Cardiac septum (tissue), 1 donor: Measurements from ENCODE around the gene PXDC1. TPM values are rescaled to one million over a fixed set of nuclear protein-coding genes. Genes with fewer than 3 reads are reported as not detected.
"Not testable (repeated sequence)": the region's sequence is repeated elsewhere in the genome, so short reads cannot be mapped to it uniquely, and the experiment has no call there.

Experiments used
- DNase-seq: peaks from one replicate; pipeline ENCODE4 v3.0.0-alpha.2; 2020; ENCODE audit warnings: low spot score
- intact Hi-C: fragments of 100-400 bp; cut with DNase I; formaldehyde crosslinking; loops from one replicate; pipeline ENCODE4 v1.14.0; 2022
- total RNA-seq: library from RNA; stranded (reverse); fragmentation: NEBNext Ultra II Directional; extraction: Animal tissue kit (Norgen Biotek cat#: 25700); gene quantifications from one replicate; pipeline ENCODE4 v1.2.1, GENCODE V29; 2021
- donor health status: DM: no; HTN: no; CAD: no.

PXDC1 gene
- total RNA-seq, 1 donor from 2014 or later = 31.7 TPM

DNA sequence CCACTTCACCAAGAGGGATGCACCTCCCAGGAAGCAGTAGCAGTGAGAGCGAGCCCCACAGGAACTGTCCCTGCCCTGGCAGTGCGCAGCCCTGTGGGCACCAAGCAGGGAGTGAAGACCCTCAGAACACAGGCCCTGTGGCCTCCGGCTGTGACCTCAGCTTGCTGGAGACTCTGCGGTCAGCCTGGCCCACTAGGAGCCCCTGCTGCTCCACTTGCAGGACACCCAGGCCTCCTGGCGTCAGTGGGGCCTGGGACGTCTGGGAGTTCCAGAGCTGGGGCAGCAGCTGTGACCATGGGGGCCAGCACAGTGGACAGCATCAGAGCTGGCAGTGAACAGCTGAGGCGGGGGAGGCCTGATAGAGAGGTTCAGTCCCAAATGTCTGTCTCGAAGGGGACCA, 28.3 kb downstream of the PXDC1 start:
- intact Hi-C loops = no loop called here
- no peak for DNase-seq

DNA sequence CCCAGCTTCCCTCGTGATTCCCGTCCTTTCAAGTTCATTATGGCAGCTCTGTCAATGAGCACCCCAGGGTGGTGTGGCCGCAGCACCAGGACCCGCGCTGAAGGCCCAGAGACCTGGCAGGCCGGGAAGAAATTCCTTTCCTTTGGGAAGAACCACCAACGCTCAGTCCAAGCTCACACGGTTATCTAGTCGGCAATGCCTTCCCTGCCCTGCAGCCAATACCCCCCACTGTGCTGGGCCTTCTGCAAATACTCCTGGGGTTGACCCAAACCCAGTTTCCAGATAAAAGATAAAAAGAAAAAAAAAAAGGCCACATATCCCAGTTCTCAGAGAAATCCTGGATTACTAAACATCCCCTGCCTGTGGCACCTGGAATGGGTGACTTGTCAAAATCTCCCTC, 28.7 kb downstream of the PXDC1 start:
- DNase-seq = no peak
- intact Hi-C loops = no loop called here

DNA sequence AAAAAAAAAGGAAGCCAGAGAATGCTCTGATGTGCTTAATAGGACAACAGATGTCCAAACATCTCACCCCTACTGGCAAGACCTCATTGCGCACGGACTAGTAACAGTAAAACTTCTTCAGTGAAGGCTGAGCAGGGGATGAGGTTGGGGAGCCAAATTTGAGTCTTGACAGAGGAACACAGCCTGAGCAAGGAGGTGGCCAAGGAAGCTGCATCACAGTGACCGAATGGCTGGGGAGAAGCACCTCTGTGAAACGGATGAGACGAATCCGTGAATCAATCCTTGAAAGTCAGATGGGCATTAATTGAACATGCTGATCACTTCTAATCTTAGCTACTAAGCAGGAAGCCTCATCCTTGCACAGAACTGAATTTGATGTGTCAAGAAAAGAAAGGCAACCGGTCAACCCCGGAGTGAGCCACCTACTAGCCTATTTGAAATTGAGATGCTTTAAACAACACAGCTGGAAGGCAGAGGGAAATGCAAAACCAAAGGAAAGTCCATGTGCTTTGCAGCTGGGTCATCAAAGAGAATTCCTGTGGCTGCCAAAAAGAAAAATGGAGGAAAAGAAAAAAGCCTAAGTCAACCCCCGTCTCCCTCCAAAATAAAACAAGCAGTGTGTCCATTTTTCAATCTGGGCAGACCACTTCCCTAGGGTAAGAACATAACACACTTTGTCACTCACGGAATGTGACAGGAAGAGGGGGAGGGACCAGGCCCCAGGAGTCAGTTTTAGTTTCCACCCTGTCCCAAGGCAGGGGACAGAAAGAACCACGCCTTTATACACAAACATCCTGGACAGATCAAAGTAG, 29.5 kb downstream of the PXDC1 start:
- DNase-seq = no peak
- intact Hi-C loops = no loop called here

DNA sequence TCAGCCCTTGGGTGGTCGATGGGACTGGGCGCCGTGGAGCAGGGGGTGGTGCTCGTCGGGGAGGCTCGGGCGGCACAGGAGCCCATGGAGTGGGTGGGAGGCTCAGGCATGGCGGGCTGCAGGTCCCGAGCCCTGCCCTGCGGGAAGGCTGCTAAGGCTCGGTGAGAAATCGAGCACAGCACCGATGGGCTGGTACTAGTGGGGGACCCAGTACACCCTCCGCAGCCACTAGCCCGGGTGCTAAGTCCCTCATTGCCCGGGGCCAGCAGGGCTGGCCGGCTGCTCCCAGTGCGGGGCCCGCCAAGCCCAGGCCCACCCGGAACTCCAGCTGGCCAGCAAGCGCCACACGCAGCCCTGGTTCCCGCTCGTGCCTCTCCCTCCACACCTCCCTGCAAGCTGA, 30.7 kb downstream of the PXDC1 start:
- intact Hi-C loops = not testable (repeated sequence)
- peak; percentile 63 for DNase-seq

DNA sequence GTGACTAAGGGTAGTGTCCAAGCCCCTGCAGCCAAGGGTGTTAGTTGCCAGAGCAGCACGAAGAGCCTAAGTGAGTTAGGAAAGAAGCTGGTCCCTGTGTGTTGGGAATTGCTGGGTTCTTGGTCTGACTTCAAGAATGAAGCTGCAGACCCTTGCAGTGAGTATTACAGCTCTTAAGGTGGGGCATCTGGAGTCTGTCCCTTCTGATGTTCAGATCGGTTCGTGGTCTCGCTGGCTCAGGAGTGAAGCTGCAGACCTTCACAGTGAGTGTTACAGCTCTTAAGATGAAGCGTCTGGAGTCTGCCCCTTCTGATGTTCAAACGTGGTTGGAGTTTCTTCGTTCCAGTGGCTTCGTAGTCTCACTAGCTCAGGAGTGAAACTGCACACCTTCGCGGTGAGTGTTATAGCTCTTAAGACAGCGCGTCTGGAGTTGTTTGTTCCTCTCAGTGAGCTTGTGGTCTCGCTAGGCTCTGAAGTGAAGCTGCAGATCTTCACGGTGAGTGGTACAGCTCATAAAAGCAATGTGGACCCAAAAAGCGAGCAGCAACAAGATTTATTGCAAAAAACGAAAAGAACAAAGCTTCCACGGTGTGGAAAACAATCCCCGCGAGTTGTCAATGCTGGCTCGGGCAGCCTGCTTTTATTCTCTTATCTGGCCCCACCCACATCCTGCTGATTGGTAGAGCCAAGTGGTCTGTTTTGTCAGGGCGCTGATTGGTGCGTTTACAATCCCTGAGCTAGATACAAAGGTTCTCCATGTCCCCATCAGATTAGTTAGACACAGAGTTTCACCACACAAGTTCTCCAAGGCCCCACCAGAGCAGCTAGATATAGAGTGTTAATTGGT, 31.8 kb downstream of the PXDC1 start:
- intact Hi-C loops = no loop called here
- DNase-seq = no peak

DNA sequence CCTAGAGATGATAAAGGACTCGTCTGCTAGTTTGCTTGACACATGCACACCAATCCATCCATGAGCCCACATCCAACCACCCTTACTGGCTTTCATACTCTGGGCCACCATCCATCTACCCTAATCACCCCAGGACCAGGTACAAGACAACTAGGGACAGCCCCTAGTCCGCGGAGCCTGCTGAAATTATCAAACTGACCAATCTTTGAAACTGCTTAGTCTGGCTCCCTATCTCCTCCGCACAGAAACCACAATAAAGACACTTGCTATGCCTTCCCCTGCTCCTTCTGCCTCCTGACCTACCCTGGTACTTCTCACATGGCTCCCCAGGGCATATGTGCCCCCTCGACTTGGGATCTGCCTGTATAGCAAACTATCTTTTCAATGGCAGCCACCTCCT, 33.1 kb downstream of the PXDC1 start:
- intact Hi-C loops = no loop called here
- DNase-seq = no peak

DNA sequence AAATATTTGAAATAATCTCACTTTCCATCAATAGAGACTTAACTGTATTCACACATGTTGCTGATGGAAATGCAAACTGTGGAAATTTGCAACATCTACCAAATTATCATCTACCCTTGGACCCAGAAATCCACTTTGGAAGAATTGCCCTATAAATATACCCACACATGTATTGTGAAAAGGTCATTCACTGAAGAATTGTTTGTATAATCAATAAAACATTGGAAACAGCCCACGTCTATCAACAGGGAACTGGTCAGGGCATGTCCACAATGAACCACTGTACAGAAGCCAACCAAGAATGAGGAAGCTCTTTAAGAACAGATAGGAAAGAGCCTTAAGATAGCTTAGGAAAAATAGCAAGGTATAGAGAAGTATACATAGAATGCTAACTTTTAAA, 36.2 kb downstream of the PXDC1 start:
- intact Hi-C loops = no loop called here
- no peak for DNase-seq

DNA sequence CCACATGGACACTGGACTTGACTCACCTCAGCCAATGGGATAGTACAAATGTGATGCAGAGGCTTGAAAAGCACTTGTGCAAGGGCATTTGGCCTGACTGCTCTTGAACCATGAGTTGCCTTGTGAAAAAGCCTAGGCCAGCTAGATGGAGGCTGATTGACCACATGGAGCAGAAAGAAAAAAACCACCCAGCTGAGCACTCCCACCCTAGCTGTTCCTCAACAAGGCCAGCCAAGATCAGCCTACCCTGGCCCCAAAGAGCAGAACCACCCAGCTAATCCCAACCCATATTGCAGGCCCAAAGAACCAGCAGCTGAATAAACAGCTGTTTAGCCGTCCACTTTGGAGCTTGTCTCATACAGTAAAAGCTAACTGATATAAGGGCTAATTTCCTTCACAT, 36.7 kb downstream of the PXDC1 start:
- DNase-seq = no peak
- intact Hi-C loops = no loop called here

DNA sequence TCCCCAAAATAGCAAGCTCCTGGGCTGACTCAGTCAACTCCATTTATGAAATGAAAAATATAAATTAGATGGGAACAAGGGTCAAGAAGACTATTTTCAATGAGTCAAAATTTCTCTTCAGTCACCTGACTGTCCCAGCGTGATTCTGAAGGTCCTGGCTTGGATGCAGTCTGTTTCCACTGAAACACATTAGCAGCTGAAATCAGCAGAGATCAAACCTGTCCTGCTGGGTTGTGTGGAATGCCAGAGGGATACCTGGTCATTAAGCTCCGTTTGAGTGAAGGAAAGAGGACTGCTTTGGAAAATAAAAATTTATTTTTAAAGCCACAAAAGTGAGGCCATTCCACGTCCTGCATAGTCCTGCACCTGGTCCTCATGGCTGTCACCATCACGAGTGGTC, 37.4 kb downstream of the PXDC1 start:
- DNase-seq = no peak
- intact Hi-C loops = no loop called here

DNA sequence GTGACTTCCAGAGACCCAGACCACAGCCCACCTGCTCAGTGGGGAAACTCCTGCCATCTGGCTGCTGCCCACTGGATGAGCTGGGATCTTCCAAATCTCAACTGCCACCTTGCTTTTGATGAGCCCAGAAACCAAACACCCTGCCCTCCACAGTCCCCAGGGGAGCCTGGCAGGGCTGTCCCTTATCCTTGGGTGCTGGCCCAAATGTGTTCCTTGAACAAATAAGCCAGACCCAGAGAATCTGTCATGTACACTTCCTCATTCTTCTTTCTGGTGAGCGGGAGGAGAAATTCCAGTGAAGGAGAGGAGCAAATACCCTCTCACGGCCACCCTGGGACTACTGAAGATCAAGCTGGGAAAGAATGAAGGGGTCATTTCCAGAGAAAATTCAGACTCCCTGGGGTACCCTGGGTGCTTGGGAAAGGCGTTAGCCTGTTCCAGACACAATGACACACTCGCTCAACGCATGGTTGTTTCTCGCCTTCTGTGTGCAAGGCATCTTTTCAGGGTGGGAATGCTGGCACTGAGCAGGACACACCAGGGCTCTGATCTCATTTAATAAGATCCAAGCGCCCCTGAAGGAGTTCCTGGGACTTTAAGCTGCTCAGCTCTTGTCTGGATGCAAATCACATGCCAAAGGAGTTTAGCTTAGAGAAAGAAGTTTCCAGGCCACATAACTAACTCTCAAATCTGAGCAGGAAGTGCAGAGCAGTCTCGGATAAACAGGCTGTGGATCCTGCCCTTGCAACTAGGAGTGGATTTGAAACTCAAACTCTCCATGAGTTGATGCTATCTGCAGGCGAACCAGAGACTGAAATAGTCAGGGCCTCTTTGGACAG, 38.5 kb downstream of the PXDC1 start:
- no peak for DNase-seq
- intact Hi-C loops = no loop called here

DNA sequence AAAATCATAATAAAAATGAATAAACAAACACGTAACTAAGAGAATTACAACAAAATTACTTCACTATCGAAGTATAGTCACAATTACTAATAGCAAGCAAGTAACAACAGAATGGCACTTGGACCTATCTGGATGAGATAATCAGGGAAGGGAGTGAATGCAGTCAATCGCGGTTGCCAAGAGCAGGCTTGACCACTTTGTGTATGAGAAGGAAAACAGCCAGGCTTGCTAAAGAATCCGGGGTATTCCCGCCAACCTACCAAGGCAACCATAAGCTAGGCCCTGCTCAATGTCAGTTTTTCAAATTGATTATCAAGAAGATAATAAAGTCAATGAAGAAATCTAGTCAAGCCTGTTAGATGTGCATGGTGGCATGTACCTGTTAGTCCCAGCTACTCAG, 39.7 kb downstream of the PXDC1 start:
- intact Hi-C loops = no loop called here

DNA sequence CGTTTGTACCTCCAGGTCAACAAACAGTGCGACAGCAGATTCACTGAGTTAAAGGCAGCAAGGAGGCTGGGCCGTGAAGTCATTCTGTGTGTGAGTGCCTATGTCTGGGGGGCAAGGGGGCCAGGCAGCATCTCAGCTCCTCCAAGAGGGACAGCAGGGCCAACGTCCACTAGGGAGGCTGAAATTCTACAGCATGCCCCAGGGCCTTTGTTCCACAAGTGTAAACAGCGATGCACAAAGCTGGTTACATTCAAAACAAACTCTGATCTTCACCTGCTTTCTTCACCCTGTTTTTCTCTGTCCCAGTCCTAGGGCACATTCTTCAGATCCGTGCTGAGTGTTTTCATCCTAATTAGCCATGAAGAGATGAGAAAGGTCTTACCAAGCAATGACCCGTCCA, 41.1 kb downstream of the PXDC1 start:
- DNase-seq = no peak
- intact Hi-C loops = no loop called here

More for the DNA sequence above, 39.7 kb downstream of the PXDC1 start:
- DNase-seq = no peak

DNA sequence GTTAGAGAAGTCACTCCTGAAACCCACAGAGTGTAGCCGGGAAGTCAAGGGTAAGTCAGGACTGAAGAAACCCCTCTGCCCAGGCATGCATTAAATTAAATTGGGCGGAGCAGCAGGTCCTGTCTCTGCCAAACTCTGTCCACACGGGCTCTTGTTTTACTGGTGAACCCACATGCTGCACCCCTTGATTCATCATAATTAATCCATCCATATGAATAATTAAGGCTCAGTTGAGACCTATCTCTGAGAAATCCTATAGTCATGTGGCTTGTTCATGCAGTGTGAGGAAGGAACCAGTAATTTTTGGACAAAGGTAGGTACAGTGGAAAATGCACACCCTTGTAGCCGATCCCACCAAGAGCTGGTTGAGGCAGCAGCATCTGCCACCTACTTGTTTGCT, 43.0 kb downstream of the PXDC1 start:
- intact Hi-C loops = no loop called here
- DNase-seq = no peak

DNA sequence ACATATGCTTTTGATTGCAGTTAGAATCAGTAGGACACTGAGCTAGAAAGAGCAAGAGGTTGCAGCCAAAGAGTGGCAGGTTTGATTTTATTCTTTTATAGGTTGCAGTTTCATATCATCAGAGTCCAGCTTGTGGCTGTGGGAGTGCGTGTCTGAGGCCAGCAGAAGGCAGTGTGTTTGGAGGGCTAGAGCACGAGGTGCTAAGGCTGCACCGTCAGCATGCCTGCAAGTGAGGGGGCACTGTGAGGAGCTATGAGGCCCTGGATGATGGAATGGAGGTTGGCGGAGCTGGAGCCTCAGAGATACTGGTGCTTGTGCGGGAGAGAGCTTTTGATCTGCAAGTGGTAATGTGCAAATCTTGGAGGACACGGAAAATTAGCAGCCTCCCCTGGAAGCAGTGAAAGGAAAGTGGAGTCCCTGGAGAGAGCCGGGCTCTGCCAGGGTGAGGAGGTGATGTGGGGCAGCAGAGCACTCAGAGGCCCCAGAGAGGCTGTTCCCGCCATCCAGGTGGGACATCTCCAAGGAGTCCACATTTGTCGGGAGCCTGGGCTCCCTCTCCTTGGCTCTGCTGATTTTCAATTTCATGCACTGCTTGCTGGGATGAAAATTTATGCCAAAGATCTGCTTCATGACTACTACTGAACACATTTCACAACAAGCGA, 43.6 kb downstream of the PXDC1 start:
- intact Hi-C loops = no loop called here
- no peak for DNase-seq

DNA sequence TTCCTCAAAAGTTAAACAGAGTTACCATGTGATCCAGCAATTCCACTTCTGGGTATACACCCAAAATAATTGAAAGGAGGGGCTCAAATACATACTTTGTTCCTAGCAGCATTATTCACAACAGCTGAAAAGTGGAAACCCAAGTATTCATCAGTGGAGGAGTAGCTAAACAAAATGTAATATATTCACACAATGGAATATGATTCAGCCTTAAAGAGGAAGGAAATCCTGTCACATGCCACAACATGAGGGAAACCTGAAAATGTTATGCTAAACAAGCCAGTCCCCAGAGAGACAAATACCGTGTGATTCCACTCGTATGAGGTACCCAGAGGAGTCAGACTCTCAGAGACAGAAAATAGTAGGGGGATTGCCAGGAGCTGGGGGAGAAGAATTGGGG, 44.5 kb downstream of the PXDC1 start:
- no peak for DNase-seq
- intact Hi-C loops = no loop called here

DNA sequence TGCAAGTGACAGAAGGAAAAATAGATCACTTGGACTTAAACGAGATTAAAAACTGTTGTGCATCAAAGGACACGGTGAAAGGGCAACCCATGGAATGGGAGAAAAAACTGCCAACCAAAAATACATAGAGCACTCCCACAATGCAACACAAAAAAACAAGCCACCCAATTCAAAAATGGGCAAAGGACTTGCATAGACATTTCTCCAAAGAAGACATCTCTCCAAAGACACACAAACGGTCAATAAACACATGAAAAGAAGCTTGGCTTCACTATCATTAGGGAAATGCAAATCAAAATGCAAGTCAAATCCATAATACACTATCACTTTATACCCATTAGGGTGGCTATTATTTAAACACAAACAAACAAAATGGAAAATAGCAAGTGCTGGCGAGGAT, 45.0 kb downstream of the PXDC1 start:
- intact Hi-C loops = no loop called here
- no peak for DNase-seq

DNA sequence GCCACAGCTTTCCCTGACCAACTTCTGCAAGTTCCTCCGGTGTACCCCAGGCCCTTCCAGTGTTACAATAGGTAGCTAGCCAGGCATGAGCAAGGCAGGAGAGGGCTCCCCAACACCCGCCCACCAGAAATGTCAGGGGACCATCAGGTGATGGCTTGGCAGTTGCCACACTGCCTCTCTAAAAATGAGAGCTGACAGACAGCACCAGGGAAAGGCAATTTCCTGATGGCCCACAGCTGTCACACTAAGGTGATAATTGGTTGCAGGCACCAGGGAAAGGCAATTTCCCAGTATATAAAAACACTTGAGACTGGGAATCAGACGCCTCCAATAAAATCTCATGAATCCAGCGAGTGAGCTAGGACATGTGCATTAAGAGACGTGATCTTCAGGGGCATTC, 49.9 kb downstream of the PXDC1 start:
- intact Hi-C loops = no loop called here

DNA sequence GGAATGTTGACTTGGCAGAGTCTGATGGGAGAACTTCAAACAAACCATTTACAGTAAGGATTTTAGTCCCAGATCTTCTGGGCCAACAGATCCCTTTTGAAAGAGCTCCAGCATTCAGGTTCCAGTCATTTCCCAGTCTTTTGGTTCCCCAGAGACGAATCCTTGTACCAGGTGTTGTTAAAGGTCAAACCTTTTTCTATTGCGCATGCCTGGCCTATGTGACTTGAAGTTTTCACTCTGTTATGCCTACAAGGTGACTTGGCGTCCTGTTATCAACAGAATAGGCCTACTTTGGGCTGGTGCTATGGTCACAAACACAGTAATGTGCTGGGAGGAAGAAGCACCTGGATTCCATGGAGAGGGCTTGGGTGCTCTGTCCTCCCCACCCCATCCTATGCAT, 52.3 kb downstream of the PXDC1 start:
- DNase-seq = no peak
- intact Hi-C loops = no loop called here

More for the DNA sequence above, 49.9 kb downstream of the PXDC1 start:
- DNase-seq = no peak

DNA sequence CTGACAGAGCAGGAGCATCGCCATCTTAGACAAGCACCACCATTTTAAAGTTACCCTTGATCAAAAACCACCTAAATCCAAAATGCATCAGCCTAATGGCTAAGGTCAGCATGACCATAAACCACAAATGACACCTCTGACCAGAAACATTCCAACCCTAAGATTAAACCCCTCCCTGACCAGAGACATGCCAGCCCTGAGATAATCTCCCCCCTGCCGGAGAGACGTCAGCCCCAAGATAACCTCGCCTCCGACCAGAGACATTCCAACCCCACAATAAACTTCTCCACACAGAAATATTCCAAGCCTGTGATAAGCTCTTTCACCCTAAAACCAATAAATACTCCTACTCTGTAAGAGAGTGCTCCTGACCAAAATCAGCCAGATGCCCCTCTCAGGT, 53.5 kb downstream of the PXDC1 start:
- intact Hi-C loops = no loop called here

DNA sequence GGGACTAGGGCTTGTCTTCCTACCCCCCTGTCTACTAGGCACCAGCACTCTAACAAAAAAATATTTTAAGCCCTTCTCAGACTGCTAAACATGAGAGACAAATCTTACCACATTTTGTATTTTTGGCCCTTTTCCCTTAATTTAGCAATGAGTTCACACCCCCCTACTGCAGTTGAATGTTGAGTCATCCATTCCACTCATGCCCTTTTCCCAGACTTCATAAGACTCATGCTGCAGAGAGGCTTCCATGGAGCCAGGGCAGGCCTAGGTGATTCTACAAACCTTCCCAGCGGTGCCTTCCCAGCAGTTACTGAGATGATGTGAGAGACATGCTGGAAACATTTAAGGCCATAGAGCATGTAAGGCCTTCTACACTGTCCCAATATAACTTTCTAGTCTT, 53.9 kb downstream of the PXDC1 start:
- no peak for DNase-seq
- intact Hi-C loops = no loop called here

More for the DNA sequence above, 53.5 kb downstream of the PXDC1 start:
- DNase-seq = no peak
